ENCODE data around the gene RGP1.
A peak's percentile ranks its signal among the peaks of the same experiment; 100 is the strongest.

RGP1 gene

GRCh38 chr9:35757226-35757891 lies 8.3 kb downstream of the RGP1 start (continued):
- TF ChIP-seq ZBTB11 (tag by site-specific recombination; conservative IDR thresholded peaks at IDR 0.05; ENCODE audit: low read depth) (peak; percentile 46; the same call in 1 of the 2 replicates), PBX3 (CRISPR knock-in tag; IDR thresholded peaks at IDR 0.05) (no peak), ZBTB17 (tag by site-specific recombination; IDR thresholded peaks at IDR 0.05) (peak; percentile 71)

GRCh38 chr9:35757892-35758275 lies 8.8 kb downstream of the RGP1 start:
- POLR2A ChIA-PET = interaction anchor here (2.6 kb wide), 1 partner anchor 26 kb away, joined by 12 read pairs; the partner anchor contains the start of genes CREB3 and TLN1
- TF ChIP-seq TCF7L2 (IDR thresholded peaks at IDR 0.05; ENCODE audit: borderline replicate concordance, low read depth, low read length) (no peak), ZNF311 (tag by site-specific recombination; IDR thresholded peaks at IDR 0.05; ENCODE audit: borderline replicate concordance) (no peak), ZNF366 (tag by site-specific recombination; conservative IDR thresholded peaks at IDR 0.05) (no peak), ZNF544 (tag by site-specific recombination; IDR thresholded peaks at IDR 0.05) (no peak), ZNF354C (tag by site-specific recombination; IDR thresholded peaks at IDR 0.05; ENCODE audit: borderline replicate concordance, low read depth) (no peak), ZNF335 (tag by site-specific recombination; conservative IDR thresholded peaks at IDR 0.05) (no peak), SCRT2 (tag by site-specific recombination; IDR thresholded peaks at IDR 0.05) (no peak), ZNF600 (tag by site-specific recombination; IDR thresholded peaks at IDR 0.05) (no peak), KLF8 (tag by site-specific recombination; IDR thresholded peaks at IDR 0.05) (no peak), ZNF626 (tag by site-specific recombination; IDR thresholded peaks at IDR 0.05) (no peak)
- Histone ChIP-seq H3K36me3 (ENCODE audit: control insufficient read depth in 2 of 2, insufficient read depth in 1 of 2, low read length in 2 of 2) (peaks cover 0 to 35% of the 10 kb centered on the region in 2 experiments; a peak in 1 of 3 replicates), H3K27ac (ENCODE audit: extremely low read depth, low read depth, low read length) (peak overlapping the region; percentile 94; the same call in 1 of the 2 replicates), H3K4me1 (ENCODE audit: control insufficient read depth, insufficient read depth, low read length) (peaks cover 13% of the 10 kb centered on the region), H3K9me3 (ENCODE audit: control insufficient read depth, insufficient read depth, low read depth, low read length) (no peaks in the 10 kb centered on the region), H3K4me3 (ENCODE audit: low read depth, low read length) (peak overlapping the region; percentile 71)
- CTCF ChIA-PET = interaction anchor here (0.7 to 3.9 kb wide), 4 partner anchors 9 to 92 kb away, joined by 4 to 20 read pairs (median 5); partner anchors contain the start of genes CREB3 and TLN1

- POLR2A ChIA-PET = no interaction called here
- CTCF ChIA-PET = interaction anchor here (0.7 to 3.9 kb wide), 6 partner anchors 10 to 714 kb away, joined by 3 to 20 read pairs (median 4); partner anchors contain the start of genes CREB3 and TLN1
- no peak overlapping the region for H3K4me3 ChIP-seq (ENCODE audit: low read depth, low read length)
These were observed 9.5 kb downstream of the RGP1 start for GRCh38 chr9:35758475-35759050.

More at GRCh38 chr9:35758475-35759050, 9.5 kb downstream of the RGP1 start:
- H3K9me3 ChIP-seq (ENCODE audit: control insufficient read depth, insufficient read depth, low read depth, low read length) = no peaks in the 10 kb centered on the region
- TF ChIP-seq ZNF707 (tag by site-specific recombination; IDR thresholded peaks at IDR 0.05) (no peak), ZNF776 (tag by site-specific recombination; IDR thresholded peaks at IDR 0.05; ENCODE audit: borderline replicate concordance) (no peak), ZNF311 (tag by site-specific recombination; IDR thresholded peaks at IDR 0.05; ENCODE audit: borderline replicate concordance) (no peak), ZBTB7A (tag by site-specific recombination; IDR thresholded peaks at IDR 0.05; ENCODE audit: low read depth) (no peak), PRDM1 (tag by site-specific recombination; IDR thresholded peaks at IDR 0.05) (no peak), SP2 (tag by site-specific recombination; IDR thresholded peaks at IDR 0.05) (no peak), ZNF501 (tag by site-specific recombination; IDR thresholded peaks at IDR 0.05) (no peak), ZNF324 (tag by site-specific recombination; IDR thresholded peaks at IDR 0.05) (no peak), ZNF157 (tag by site-specific recombination; IDR thresholded peaks at IDR 0.05) (no peak)
- H3K36me3 ChIP-seq (ENCODE audit: control insufficient read depth in 2 of 2, insufficient read depth in 1 of 2, low read length in 2 of 2) = peaks cover 0 to 28% of the 10 kb centered on the region in 2 experiments; a peak in 1 of 3 replicates
- no peak overlapping the region for H3K27ac ChIP-seq (ENCODE audit: extremely low read depth, low read depth, low read length)
- peaks cover 13% of the 10 kb centered on the region for H3K4me1 ChIP-seq (ENCODE audit: control insufficient read depth, insufficient read depth, low read length)

Measured in HEK293 (cell line).